Measurements from ENCODE around the gene EIF2AK2.

Gene EIF2AK2

GRCh38 chr2:37156857-37157714 lies at the start of gene EIF2AK2:
TSS of gene EIF2AK2 (minus strand) at chr2:37156980. CDS start at chr2:37147806, 9,174 bp downstream.
- TF ChIP-seq CTCF (IDR thresholded peaks at IDR 0.05): no peak

- TF ChIP-seq CTCF (IDR thresholded peaks at IDR 0.05): no peak
These were observed 49.0 kb upstream of the EIF2AK2 start for GRCh38 chr2:37205689-37206341.

GRCh38 chr2:37203708-37204107 lies 46.9 kb upstream of the EIF2AK2 start:
- no peak for TF ChIP-seq CTCF (IDR thresholded peaks at IDR 0.05)

- TF ChIP-seq CTCF (IDR thresholded peaks at IDR 0.05): no peak
These were observed 45.0 kb upstream of the EIF2AK2 start for GRCh38 chr2:37201766-37202165.

- no peak for TF ChIP-seq CTCF (IDR thresholded peaks at IDR 0.05)
These were observed 44.4 kb upstream of the EIF2AK2 start for GRCh38 chr2:37201208-37201607.

- TF ChIP-seq CTCF (IDR thresholded peaks at IDR 0.05): no peak
These were observed 41.9 kb upstream of the EIF2AK2 start for GRCh38 chr2:37198681-37199065.

- no peak for TF ChIP-seq CTCF (IDR thresholded peaks at IDR 0.05)
These were observed 39.8 kb upstream of the EIF2AK2 start, which contains the start of gene CEBPZOS for GRCh38 chr2:37196320-37197195. TSS of gene CEBPZOS (plus strand) at chr2:37196496. CDS start at chr2:37199705, 3,209 bp downstream.

All from LNCAP (cell line).